GM19035 (cell line): ENCODE results near the gene AKIRIN1.
"Not testable (repeated sequence)": the region's sequence is repeated elsewhere in the genome, so short reads cannot be mapped to it uniquely, and the experiment has no call there.

Experiments
- ATAC-seq: cut with Tn5 transposase; IDR thresholded peaks from one replicate; pipeline ENCODE4 v1.9.1; 2021; ENCODE audit not compliant: unreplicated experiment

AKIRIN1 gene

DNA sequence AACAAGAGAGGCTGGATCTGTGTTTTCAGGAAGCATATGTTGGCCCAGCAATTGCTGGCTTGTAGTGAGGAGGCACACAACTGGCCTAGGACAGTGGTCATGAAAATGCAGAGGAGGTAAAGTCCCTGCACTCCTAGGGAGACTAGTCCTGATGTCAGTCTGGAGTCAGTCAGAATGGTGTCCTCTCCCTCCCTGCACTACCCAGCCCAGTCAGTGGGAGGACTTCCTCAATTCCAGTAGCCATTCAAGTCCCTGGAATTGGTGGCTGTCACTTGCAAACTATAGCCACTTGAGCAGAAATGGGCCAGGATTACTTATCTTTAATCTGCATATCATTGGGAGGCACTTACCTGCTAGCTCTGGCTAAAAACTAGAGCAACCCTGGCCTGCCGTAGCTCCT is 53.7 kb downstream of the AKIRIN1 start:
- ATAC-seq, result no peak

DNA sequence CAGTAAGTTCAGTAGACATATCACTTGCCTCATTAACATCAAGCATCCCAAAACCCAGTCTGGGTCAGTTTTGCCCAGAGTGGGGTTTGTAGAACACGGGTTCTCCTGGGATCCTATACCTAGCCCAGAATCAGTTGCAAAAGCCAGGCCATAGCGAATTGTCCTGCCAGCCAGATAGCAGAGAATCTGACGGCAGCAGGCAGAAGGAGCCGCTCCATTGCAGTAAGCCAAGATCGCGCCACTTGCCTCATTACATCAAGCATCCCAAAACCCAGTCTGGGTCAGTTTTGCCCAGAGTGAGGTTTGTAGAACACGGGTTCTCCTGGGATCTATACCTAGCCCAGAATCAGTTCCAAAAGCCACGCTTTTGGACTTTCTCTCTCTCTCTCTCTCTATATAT is 54.2 kb downstream of the AKIRIN1 start:
- ATAC-seq, result no peak

DNA sequence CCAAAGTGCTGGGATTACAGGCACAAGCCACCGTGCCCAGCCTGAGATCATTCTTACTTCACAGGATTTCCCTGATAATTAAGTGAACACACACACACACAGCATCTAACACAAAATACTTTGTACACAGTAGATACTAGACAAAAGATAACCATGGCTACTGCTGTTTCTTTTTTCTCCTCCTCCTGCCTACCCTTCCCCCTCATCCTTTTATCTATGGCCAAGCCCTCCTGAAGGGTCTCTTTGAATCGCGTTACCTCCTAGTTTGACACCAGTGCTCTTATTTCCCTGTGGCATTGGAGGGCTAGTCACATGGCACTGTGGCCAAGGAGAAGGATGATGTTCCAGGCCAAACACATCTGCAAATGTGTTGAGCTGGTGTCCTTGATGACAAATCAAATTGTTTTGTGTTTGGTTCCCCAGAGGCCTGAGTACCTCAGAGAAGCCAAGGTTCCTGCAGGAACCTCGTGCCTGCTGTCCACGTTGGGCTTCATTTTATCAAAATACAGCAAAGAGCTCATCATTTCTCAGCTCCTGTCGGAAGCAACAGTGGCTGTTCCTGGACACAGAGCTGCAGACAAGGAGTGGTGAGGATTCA is 55.6 kb downstream of the AKIRIN1 start:
- ATAC-seq, result no peak

GRCh38 chr1:39047374-39048229 is 56.5 kb downstream of the AKIRIN1 start:
- ATAC-seq, result no peak

GRCh38 chr1:39048745-39049370 is 57.8 kb downstream of the AKIRIN1 start:
- ATAC-seq, result no peak

DNA sequence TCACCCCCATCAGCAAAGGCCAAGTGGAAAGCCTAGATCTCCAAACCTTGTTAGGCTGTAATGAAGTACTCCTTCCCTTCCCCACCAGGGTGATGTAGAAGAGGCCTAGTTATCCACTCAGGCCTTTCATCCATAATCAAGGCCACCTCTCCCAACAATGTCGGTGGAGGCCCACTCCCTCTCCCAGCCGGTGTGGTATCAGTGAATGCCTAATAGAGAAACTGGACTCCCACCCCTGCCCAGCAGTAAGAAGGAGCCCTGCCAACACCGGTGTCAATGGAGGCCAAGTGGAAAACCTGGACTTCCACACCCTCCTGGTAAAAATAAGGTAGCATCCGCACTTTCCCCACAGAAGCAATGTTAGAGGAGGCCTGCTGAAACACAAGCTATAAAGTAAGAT is 58.9 kb downstream of the AKIRIN1 start:
- ATAC-seq, result no peak

DNA sequence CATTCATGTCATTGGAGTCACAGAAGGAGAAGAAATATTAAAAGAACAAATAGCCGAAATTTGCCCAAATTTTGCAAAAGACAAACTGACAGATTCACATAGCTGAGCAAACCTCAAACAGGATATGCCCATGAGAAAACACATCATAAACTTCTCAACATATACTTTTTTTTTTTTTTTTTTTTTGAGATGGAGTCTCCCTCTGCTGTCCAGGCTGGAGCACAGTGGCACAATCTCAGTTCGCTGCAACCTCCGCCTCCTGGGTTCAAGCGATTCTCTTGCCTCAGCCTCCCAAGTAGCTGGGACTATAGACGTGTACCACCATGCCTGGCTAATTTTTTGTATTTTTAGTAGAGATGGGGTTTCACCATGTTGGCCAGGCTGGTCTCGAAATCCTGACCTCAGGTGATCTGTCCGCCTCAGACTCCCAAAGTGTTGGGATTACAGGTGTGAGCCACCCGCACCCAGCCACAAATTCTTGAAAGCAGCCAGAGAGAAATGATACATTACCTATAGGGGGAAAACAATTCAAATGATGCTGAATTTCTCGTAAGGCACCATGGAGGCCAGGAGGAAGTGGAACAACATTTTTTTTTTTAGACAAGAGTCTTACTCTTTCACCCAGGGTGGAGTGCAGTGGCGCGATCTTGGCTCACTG is 60.2 kb downstream of the AKIRIN1 start:
- ATAC-seq, result not testable (repeated sequence)

- no peak for ATAC-seq
These were observed 60.9 kb downstream of the AKIRIN1 start for GRCh38 chr1:39051956-39052355.

DNA sequence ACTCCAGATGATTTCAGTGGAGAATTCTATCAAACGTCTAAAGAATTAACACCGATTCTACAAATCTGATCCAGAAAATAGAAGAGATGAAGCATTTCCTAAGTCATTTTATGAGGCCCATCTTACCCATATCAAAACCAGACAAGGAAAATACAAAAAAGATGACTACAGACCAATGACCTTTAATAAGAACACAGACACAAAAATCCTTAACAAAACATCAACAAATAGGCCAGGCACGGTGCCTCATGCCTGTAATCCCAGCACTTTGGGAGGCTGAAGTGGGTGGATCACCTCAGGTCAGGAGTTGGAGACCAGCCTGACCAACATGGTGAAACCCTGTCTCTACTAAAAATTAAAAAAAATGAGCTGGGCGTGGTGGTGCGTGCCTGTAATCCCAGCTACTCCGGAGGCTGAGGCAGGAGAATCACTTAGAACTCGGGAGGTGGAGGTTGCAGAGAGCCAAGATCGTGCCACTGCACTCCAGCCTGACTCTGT is 64.2 kb downstream of the AKIRIN1 start:
- not testable (repeated sequence) for ATAC-seq
